OCI-M2 (cell line): ENCODE results near the gene SNRNP35.
"Not testable (repeated sequence)": the region's sequence is repeated elsewhere in the genome, so short reads cannot be mapped to it uniquely, and the experiment has no call there.

ENCODE experiments used
- DNase-seq: peaks from one replicate; lab custom pipeline; 2025; ENCODE audit not compliant: unreplicated experiment; lab: John Stamatoyannopoulos, UW

The SNRNP35 gene

GRCh38 chr12:123449249-123449733, 8.6 kb upstream of the SNRNP35 start:
- no peak for DNase-seq

- no peak for DNase-seq
Measured at GRCh38 chr12:123449856-123450255, 8.1 kb upstream of the SNRNP35 start.

GRCh38 chr12:123450636-123451035, 7.3 kb upstream of the SNRNP35 start:
- no peak for DNase-seq

- DNase-seq = not testable (repeated sequence)
Measured at GRCh38 chr12:123452276-123452550, 5.7 kb upstream of the SNRNP35 start.

GRCh38 chr12:123453165-123453564, 4.8 kb upstream of the SNRNP35 start:
- DNase-seq = no peak

GRCh38 chr12:123463174-123463573, 5.2 kb downstream of the SNRNP35 start:
- not testable (repeated sequence) for DNase-seq

GRCh38 chr12:123465084-123465483, 7.1 kb downstream of the SNRNP35 start:
- no peak for DNase-seq

GRCh38 chr12:123468786-123469185, 10.8 kb downstream of the SNRNP35 start:
- DNase-seq = no peak

- DNase-seq = no peak
Measured at GRCh38 chr12:123469978-123470377, 12.0 kb downstream of the SNRNP35 start.

- no peak for DNase-seq
Measured at GRCh38 chr12:123471374-123472068, 13.6 kb downstream of the SNRNP35 start.

GRCh38 chr12:123472438-123472849, 14.5 kb downstream of the SNRNP35 start:
- DNase-seq = no peak

GRCh38 chr12:123474485-123475245, 16.7 kb downstream of the SNRNP35 start:
- no peak for DNase-seq

- no peak for DNase-seq
Measured at GRCh38 chr12:123475246-123475703, 17.3 kb downstream of the SNRNP35 start.

GRCh38 chr12:123478069-123478468, 20.1 kb downstream of the SNRNP35 start:
- DNase-seq = no peak

- DNase-seq = no peak
Measured at GRCh38 chr12:123478762-123479161, 20.8 kb downstream of the SNRNP35 start.

GRCh38 chr12:123479442-123480180, 21.7 kb downstream of the SNRNP35 start:
- no peak for DNase-seq

GRCh38 chr12:123481251-123481650, 23.3 kb downstream of the SNRNP35 start:
- DNase-seq = not testable (repeated sequence)

- DNase-seq = no peak
Measured at GRCh38 chr12:123482876-123483275, 24.9 kb downstream of the SNRNP35 start.

- DNase-seq = no peak
Measured at GRCh38 chr12:123483602-123484248, 25.8 kb downstream of the SNRNP35 start.

GRCh38 chr12:123485756-123486155, 27.8 kb downstream of the SNRNP35 start:
- DNase-seq = no peak

- no peak for DNase-seq
Measured at GRCh38 chr12:123487428-123487827, 29.5 kb downstream of the SNRNP35 start.
